Measurements from ENCODE around the gene SLC17A9.

The SLC17A9 gene

GRCh38 chr20:62952373-62952967, at the start of gene SLC17A9:
SLC17A9 (plus strand) TSS chr20:62952709; CDS start chr20:62952831, 122 bp downstream.
- no peak for DNase-seq

- no peak for DNase-seq
Measured at GRCh38 chr20:62902926-62903615, 49.4 kb upstream of the SLC17A9 start.

- no peak for DNase-seq
Measured at GRCh38 chr20:62905536-62906117, 46.9 kb upstream of the SLC17A9 start.

GRCh38 chr20:62906209-62906608, 46.3 kb upstream of the SLC17A9 start:
- DNase-seq = no peak

- no peak for DNase-seq
Measured at GRCh38 chr20:62906647-62907375, 45.7 kb upstream of the SLC17A9 start.

- DNase-seq = no peak
Measured at GRCh38 chr20:62907384-62908317, 44.9 kb upstream of the SLC17A9 start.

GRCh38 chr20:62908971-62909791, 43.3 kb upstream of the SLC17A9 start:
- DNase-seq = peak; percentile 97

GRCh38 chr20:62910217-62910766, 42.2 kb upstream of the SLC17A9 start:
- no peak for DNase-seq

GRCh38 chr20:62910777-62911497, 41.6 kb upstream of the SLC17A9 start:
- DNase-seq = no peak

- no peak for DNase-seq
Measured at GRCh38 chr20:62911701-62912280, 40.7 kb upstream of the SLC17A9 start.

GRCh38 chr20:62913043-62913630, 39.4 kb upstream of the SLC17A9 start:
- DNase-seq = no peak

GRCh38 chr20:62914436-62914835, 38.1 kb upstream of the SLC17A9 start:
- no peak for DNase-seq

- no peak for DNase-seq
Measured at GRCh38 chr20:62914970-62915457, 37.5 kb upstream of the SLC17A9 start.

- no peak for DNase-seq
Measured at GRCh38 chr20:62916703-62917476, 35.6 kb upstream of the SLC17A9 start.

GRCh38 chr20:62917720-62918119, 34.8 kb upstream of the SLC17A9 start:
- no peak for DNase-seq

GRCh38 chr20:62918147-62918546, 34.4 kb upstream of the SLC17A9 start:
- DNase-seq = no peak

GRCh38 chr20:62918831-62919230, 33.7 kb upstream of the SLC17A9 start:
- DNase-seq = no peak

- no peak for DNase-seq
Measured at GRCh38 chr20:62920039-62920645, 32.4 kb upstream of the SLC17A9 start.
